CD4-positive, alpha-beta T cell treated with Interferon gamma for 1 hour (primary cell): Measurements from ENCODE around the gene PRDM5.
"Not testable (repeated sequence)": the region's sequence is repeated elsewhere in the genome, so short reads cannot be mapped to it uniquely, and the experiment has no call there.

Experiments used
- DNase-seq: peaks from one replicate; pipeline ENCODE4 v3.0.0-alpha.2; 2020

PRDM5 gene

DNA sequence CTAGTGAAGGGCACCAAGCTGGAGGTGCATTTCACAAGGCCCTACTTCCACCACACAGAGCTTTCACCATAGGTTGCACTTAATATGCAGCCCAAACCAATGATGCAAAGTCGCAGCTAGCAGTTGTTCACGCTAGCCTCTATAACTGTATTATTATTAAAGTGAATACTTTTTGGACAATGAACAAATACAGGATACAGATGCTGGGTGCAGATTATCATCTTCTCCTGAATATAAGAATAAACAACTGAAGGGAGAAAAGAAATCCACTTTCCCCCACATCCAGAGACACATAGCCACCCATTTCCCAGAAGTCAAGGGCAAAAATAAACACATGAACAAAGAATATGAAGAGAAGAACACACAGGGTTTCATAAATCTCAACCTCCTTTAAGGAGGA, 107.2 kb downstream of the PRDM5 start:
- no peak for DNase-seq

DNA sequence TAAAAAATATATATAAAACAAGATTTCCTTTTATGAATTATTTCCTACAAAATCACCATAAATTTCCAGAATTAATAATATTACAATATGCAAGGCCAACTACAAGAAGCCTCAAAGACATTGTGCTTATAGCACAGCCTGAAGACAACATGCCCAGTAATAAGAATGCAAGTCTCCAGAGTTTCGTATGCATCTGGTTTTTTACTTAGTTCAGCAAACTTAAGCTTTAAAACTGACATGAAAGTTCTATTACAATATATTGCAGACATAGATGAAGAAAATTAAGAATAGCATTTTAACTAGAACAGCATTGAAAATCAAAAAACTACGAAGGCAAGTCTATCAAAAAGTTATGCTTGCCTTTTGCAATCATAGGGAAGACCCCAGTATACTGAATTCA, 107.6 kb downstream of the PRDM5 start:
- DNase-seq: no peak

DNA sequence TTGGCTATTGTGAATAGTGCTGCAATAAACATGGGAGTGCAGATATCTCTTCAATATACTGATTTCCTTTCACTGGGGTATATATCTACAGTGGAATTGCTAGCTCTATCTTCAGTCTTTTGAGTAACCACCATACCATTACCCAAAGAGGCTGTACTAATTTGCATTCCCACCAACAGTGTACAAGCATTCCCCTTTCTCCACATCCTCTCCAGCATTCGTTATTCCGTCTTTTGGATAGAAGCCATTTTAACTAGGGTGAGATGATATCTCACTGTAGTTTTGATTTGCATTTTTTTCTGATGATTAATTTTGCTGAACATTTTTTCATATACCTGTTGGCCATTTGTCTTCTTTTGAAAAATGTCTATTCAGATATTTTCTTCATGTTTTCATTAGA, 110.3 kb downstream of the PRDM5 start:
- no peak for DNase-seq

DNA sequence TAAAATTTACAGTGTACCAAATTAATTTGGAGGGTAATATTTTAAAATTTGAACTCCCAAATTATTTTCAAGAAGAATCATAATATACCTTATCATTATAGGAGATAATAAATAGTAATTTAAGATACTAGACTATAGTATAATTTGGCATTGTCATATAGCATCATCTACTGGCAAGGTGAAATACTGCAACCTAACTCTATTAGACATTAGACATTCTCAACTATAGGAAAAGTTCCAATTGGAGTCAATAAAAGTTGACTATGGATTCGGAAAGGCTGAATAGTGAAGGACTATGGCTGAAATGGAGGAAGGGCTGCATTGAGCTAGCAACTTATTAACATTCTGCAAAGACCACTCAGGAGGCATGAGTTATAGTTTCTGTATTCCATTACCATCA, 113.0 kb downstream of the PRDM5 start:
- no peak for DNase-seq

DNA sequence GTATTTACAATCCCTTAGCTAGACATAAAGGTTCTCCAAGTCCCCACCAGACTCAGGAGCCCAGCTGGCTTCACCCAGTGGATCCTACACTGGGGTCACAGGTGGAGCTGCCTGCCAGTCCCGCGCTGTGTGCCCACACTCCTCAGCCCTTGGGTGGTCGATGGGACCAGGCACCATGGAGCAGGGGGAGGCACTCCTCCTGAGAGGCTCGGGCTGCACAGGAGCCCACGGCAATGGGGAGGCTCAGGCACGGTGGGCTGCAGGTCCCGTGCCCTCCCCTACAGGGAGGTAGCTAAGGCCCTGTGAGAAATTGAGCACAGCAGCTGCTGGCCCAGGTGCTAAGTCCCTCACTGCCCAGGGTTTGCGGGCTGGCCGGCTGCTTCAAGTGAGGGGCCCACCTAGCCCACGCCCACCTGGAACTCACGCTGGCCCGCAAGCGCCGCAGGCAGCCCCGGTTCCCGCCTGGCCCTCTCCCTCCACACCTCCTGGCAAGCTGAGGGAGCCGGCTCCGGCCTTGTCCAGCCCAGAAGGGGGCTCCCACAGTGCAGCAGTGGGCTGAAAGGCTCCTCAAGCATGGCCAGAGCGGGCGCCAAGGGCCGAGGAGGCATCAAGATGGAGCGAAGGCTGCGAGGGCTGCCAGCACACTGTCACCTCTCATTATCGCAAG, 113.9 kb downstream of the PRDM5 start:
- no peak for DNase-seq

DNA sequence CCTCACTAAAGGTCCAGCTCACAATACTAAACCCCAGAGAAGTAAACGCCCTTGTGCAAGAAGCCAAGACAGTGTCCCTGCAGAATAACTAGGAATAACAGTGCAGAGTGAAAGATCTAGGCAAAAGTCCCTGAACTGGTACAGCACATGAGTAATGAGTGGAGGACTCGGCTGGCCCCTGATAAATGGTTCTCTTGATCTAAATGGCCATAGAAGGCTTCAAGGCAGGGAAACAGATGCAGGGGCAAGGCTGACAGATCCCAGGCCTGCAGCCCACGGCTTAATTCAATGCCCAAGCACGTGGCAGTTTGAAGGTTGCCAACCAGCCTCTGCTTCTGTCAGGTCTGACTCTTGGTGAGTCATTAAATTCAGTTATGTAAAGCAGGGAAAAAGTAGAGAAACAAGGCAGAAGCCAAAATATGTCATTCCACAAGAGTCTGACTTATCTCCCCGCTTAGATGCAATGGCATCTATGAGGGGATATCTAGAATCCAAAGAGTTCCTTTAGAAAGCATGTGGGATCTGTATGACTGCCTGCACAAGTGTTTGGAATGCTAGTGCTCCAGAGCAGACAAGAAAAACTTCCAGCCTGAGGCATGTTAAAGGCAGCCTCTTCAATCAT, 121.3 kb downstream of the PRDM5 start:
- no peak for DNase-seq

DNA sequence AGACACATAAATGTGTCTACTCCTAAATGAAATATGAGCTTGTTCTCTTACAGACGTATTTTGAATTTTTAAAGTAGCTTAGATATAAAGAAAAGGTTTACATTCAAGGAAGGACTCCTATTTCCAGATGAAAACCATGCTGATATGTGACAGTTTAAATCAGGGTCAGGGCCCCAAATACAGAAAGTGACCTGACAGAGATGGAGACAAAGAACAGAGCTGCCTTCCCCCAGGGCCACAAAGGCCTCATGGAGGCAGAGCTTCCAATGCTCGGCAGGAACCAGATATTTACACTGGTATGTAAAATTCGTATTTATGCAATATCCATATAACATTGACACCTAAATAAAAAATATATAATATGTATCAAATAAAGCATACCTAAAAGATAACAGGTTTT, 124.0 kb downstream of the PRDM5 start:
- DNase-seq: no peak

DNA sequence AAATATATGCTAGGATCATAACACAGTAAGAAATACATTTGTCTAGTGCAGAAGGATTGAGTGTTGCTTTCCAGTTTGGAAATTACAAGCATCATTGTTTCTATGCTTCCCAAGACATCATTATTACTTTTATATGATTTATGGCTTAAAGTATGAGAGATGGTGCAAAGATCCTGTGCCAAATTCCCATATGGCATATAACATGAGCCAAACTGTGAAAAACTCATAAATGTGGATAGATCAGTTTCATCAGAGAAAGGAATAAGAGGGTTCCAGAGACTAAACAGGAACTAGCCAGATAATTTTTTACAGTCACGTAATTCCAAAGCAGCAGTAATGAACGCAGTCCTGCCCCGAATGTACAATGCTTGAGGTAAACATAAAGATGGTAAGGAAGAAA, 126.3 kb downstream of the PRDM5 start:
- DNase-seq: no peak

DNA sequence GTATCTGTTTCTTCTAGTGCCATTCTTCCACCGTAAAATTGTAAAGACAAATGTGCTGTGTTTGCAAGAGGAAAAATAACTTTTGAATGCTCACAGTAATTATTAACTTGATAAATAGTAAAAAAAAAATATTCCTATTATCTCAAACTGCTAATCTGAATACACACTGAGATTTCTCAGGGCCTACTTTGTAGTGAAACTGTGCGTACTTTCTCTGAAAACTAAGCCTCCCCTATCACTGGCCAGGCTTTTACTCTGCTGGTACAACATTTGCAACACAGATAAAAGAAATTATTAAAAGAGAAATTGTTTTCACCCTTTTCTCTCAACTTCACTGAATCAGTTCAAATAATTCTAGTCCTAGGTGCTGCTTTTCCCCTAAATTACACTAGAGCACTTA, 137.3 kb downstream of the PRDM5 start:
- DNase-seq: no peak

DNA sequence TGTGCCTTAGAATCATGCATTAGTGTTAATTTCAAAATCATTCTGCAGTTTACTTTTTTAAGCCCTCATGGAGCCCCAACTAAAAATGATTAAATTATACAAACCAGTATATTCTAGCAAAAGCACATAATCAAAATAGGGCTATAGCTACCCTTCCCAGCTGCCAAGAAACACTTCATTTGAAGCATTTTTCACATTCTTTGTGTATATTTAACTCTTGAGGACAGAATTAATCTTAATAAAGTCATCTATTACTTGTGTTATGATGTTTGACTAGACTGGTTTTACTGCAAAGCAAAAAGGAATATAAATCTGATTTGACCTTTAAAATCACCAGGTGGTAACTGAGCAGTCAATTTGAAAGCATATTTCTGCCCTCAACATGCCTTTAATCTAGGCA, 145.1 kb downstream of the PRDM5 start:
- DNase-seq: no peak

DNA sequence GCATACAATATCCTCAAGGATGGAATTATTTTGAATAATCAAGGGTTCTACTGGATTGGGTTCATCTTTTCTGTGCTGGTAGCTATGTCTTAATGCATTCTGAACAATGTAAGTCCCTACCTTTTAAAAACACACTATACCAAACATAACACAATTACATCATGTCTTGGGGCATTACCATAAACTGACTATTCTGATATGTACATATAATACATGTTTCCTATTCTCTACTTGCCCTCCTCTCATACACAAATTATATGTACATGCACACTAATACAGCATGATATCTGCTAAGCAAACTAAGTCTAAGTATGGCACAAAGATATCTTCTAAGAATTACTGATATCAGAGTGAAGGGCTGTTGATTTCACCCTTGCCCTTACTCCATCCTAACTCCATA, 147.1 kb downstream of the PRDM5 start:
- no peak for DNase-seq

DNA sequence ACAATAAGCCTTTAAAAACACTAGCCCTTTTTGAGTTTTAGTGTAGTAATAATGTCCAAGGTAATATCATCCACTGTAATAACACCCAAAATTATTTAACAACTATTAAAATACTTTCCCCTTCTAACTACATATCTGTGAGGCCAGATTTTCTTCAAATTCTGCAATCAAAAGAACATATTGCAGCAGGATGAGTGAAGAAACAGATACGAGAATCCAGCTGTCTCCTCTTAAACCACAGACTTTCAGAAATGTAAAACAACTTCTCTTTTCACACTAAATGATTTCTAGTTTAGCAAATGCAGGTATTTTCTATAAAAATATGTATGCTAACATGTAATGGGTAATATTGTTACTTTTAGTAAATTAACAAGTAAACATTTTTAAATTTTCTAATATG, 148.9 kb downstream of the PRDM5 start:
- DNase-seq: no peak

DNA sequence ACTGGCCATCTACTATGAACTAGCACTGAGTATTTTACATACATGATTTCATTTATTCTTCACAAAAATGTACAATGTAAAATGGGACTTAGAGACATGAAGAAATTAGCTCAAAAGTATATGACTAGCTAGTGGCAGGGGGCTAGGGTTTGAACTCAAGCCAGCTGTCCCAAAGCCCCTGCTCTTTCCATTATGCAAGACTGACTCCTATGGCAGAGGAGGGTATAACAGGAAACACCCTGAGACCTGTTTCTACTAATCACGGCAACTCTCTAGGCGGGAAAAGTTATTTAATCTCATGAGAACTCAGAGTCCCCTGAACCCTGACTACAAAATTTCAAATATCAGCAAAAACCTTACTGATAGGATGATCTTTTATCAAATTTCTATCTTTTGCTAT, 150.6 kb downstream of the PRDM5 start:
- no peak for DNase-seq

DNA sequence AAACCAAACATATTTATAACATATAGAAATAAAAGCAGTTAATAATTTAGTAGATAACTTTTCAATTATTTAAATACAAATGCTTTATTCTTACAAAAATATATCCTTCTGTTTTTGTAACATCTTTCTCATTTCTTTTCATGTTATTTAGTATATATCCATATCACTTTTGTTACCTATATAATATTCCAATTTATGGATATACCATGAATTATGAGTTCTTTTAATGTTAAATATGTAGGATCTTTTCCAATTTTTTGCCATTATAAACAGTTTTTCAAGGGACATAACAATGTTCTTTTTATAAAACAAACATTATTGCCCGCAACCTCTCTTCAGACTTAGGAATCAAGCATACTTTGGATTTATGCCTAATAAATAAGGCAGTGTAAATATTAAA, 151.6 kb downstream of the PRDM5 start:
- DNase-seq: no peak

DNA sequence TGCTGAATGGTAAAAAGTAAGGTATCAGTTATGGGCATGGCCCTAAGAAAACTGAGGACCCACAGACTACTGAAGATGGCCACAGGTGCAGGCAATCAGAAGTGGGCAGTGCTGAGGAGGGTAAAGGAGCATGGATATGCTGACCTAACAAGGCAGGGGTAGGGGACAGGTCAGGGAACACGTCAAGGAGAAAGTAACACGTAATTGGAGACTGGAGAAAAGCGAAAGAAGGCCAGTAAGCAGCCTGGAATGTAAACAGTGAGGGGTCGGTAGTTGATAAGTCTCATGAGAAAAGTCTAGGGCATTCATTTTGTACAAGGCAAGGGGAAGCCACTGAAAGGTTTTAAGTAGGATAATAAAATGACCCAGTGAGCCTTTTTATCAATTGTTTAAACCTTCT, 153.3 kb downstream of the PRDM5 start:
- no peak for DNase-seq

DNA sequence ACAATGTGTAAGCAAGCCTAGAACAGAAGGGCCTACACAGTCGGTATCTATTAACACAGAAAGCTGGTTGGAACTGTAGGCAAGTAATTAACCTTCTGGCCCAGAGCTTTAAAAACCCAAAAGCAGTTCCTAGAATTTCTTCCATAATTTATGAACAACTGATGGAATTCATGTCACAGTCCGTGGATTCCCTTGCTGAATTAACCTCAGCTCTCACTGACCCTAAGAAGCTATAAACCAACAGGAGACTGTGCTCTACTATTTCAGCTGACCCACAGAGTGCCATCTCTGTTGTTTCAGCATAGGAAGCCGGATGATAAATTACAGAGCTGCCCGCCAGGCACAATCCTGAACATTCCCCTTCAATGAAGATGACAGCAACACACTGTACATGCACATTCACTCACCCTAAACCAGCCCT, 157.3 kb downstream of the PRDM5 start:
- DNase-seq: no peak

DNA sequence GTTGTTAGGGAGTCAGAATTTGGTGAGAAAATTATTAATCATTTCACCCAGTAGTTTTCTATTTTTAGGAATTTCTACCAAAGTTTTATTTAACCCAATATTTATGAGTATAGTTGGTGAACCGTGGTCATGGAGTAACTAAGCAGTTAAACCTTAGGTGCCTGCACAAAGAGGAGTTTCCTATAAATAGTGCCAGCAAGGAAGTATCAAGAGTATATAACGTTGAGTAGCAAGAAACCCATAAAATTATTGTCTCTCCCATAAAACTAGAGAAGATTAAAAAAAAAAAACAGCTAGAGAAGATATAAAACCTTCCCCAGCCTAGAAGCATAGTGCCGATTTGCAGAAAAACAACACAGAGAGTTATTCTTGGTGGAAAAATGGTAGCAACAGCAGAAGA, 158.9 kb downstream of the PRDM5 start:
- DNase-seq: no peak

DNA sequence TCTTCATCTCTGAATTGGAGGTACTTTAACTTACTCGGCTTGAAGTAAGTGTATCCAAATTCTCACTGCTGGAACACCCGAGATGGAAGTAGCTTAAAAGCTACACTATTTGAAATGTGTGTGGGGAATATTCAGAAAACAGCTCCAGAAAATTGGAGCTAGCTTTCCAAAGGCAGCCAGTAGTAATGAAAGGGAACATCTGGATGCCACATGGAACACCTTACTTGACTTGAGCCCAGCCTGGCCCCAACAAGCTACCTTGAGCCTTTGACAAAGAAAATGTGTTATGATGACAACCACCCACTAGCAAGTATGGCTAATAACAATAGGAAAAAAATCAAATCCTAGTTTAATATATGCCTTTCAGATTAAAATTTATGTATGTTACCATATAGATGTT, 161.5 kb downstream of the PRDM5 start:
- no peak for DNase-seq

DNA sequence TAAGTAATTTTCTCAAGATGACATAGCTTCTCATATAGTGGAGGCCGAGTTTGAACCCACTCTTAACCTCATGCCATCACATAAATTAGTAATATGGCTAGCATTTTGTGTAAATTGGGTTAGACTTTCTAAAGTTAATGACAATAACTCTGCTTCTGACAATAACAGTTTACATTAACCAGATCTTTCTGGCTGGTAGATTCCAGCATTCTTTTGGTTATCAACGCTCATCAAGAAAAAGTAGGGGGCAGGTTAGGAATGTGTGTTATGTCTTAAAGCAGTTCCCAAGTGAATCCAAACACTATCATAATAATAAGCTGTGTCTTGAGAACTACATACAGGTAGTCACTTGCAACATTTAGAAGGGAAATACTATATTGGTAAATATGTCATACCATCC, 162.5 kb downstream of the PRDM5 start:
- DNase-seq: no peak

DNA sequence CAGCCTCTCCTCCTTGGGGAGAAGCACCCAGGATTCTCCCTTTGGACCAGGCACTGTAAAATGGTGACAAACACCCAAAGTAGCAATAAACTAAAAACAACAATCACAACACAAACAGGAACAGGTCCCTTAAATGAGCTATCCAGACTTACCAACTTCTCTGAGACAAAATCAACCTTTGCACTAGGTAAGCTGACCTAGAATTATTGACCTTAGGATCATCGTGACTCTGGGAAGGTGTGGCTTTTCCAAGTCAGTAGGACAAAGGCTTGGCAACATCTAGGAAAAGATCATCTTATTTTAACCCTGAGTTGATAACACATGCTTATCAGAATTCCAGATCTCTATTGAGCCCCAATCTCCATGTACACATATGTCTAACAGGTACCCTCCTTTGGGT, 166.7 kb downstream of the PRDM5 start:
- no peak for DNase-seq

DNA sequence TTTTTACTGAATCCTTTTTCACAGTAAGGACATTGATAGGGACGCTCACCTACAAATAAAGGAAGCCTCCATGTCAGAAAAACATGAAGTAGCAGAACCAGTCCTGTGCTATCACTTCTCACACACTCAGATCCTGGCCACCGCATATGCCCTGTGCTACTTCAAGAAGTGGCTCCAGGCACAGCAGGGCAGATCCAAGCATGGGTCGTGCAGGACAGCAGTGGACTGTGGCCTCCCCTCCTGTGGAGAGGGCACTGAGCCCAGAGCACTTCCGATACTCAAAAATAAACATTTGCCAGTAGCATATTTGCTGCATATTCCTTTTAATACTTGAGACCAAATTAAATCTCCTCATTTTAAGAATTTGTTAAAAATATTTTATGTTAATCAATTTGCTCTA, 167.9 kb downstream of the PRDM5 start:
- no peak for DNase-seq

DNA sequence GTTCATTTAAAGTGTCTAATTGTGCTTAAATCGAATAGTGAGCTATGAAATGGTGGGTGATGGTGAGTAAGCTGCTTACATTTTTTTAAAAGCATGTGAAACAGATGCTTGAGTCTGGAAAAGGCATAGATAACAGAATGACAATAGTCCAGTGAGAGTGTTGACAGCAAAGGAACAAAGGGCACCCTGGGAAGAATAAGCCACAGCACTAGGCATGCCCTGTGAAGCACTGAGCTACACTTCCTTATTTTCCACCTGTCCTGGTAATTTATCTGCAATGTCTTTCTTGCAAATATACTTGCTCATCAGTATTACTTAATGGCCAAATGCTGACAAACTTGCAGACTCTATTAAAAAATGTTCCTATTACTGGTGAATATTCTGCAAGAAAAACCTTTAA, 168.7 kb downstream of the PRDM5 start:
- no peak for DNase-seq

DNA sequence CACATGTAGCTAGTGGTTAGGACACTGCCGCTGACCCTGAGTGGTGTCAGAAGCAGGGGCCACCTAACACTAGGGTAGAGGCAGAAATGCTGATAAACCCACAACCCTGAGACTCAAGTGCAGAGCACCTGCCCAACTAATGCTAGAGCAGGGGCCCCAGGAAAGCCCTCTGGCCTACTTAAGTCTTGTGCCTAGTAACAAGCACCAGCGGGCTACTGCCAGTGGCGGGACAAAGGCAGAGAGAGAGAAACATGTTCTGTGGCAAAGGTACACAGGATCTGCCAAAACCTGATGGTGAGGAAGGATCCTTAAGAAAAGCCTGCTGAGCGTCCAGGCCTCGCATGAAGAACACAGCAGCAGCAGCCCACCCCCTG, 172.4 kb downstream of the PRDM5 start:
- no peak for DNase-seq

DNA sequence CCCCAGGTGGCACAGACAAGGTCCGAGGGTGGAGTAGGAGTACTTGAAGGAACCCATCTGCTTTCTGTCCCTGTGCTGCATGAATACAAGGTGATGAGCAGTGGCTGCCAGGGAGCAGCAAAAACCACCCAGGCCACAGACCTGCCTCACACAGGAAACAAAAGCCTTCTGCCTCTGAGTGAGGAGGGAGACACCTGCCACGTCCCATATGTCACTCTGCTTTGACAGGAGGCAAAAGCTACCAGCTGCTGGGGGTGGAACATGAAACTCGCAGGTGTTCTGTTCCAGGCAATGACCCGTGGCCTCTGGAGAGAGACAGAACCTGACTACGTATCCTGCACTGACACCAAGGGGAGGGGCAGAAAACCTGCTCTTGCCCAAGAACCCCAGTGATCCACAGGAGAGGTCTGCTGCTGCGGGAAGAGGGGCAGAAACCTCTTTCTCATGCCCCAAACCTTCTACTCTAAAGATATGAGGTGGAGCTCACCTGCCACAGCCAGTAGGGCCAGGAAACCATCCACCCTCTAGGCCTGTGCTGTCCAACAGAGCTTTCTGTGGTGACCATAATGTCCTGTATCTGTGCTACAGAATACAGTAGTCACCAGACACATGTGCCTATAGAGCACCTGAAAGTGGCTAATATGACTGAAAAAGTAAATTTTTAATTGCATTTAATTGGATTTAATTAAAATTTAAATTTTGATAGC, 172.9 kb downstream of the PRDM5 start:
- DNase-seq: no peak

DNA sequence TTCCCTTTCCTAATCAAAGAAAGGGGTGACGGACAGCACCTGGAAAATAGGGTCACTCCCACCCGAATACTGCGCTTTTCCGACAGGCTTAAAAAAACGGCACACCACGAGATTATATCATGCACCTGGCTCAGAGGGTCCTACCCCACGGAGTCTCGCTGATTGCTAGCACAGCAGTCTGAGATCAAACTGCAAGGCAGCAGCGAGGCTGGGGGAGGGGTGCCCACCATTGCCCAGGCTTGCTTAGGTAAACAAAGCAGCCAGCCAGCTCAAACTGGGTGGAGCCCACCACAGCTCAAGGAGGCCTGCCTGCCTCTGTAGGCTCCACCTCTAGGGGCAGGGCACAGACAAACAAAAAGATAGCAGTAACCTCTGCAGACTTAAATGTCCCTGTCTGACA, 180.9 kb downstream of the PRDM5 start:
- DNase-seq: not testable (repeated sequence)
